Endothelial cell of umbilical vein (primary cell): ENCODE measurements around the gene ETS1. TPM values are rescaled to one million over a fixed set of nuclear protein-coding genes. Genes with fewer than 3 reads are reported as not detected.

Experiments used
- BruUV-seq: library from RNA; stranded (reverse); fragments of 400-500 nt; replicated peaks from 2 replicates; lab custom pipeline; 2021; lab: Mats Ljungman, UMichigan
- CTCF ChIA-PET: fragments of 300-600, 350-600 bp; sonication (Branson Sonifier 250); formaldehyde crosslinking; loops from one replicate; lab custom pipeline; 2021; ENCODE audit warnings: antibody characterized with exemption, inconsistent platforms; lab: Charles Lee
- POLR2A ChIA-PET: fragments of 300-600, 350-600 bp; sonication (Branson Sonifier 250); formaldehyde crosslinking; loops from one replicate; lab custom pipeline; 2021; ENCODE audit warnings: antibody characterized with exemption, inconsistent platforms; lab: Charles Lee
- DNase-seq: peaks from one replicate; pipeline ENCODE4 v3.0.0-alpha.2; 2011; ENCODE audit warnings: low read depth, low spot score
- FAIRE-seq: peaks from 2 replicates; lab custom pipeline; 2011; peaks lifted over from hg19 to GRCh38; lab: Jason Lieb, UNC
- H2AFZ ChIP-seq: 2 replicates; pipeline ENCODE4 v1.6.0; 2012; ENCODE audit warnings: low read depth, low read length, control low read depth, inconsistent platforms
- H3K27ac ChIP-seq: 2 replicates; pipeline ENCODE4 v1.5.1; 2011; ENCODE audit warnings: low read depth, mild to moderate bottlenecking, control low read depth, low read length, moderate library complexity; ENCODE audit not compliant: insufficient read depth
- H3K27me3 ChIP-seq, 2 experiments: 2 replicates each; pipeline versions ENCODE4 v1.6.0 to v1.6.1; 2011; ENCODE audit warnings: low read length in 2 of 2, mixed read lengths in 1 of 2; ENCODE audit not compliant: control insufficient read depth in 2 of 2, insufficient read depth in 2 of 2
- H3K36me3 ChIP-seq, 2 experiments: 2 replicates in 1 of 2; 3 replicates in 1 of 2; pipeline ENCODE4 v1.5.1; 2011; ENCODE audit warnings: low read length in 2 of 2, mild to moderate bottlenecking in 1 of 2, moderate library complexity in 1 of 2; ENCODE audit not compliant: control insufficient read depth in 2 of 2, insufficient read depth in 2 of 2; ENCODE audit errors: extremely low read depth in 1 of 2
- H3K4me1 ChIP-seq: 3 replicates; pipeline ENCODE4 v1.5.1; 2011; ENCODE audit warnings: mild to moderate bottlenecking, low read length; ENCODE audit not compliant: control insufficient read depth, insufficient read depth; ENCODE audit errors: extremely low read depth
- H3K4me2 ChIP-seq: 2 replicates; pipeline ENCODE4 v1.6.1; 2011; ENCODE audit warnings: low read length, control low read depth, mixed read lengths; ENCODE audit not compliant: insufficient read depth
- H3K4me3 ChIP-seq, 3 experiments: fragments of 200-600 bp in 1 of 3; sonication (generic), shearing (Covaris generic) in 1 of 3; replicated peaks in 1 of 3; 2 replicates each; pipeline ENCODE4 v1.5.1; 2011 to 2016; ENCODE audit warnings: control low read depth in 3 of 3, low read length in 3 of 3, mild to moderate bottlenecking in 2 of 3, inconsistent platforms in 1 of 3, low read depth in 1 of 3, moderate library complexity in 1 of 3; ENCODE audit not compliant: insufficient read depth in 1 of 3
- H3K79me2 ChIP-seq: 2 replicates; pipeline ENCODE4 v1.6.0; 2012; ENCODE audit warnings: low read length, inconsistent platforms; ENCODE audit not compliant: control insufficient read depth, insufficient read depth
- H3K9ac ChIP-seq: replicated peaks from 2 replicates; pipeline ENCODE3; 2011; ENCODE audit warnings: low read length, control low read depth; ENCODE audit not compliant: insufficient read depth; ENCODE audit errors: extremely low read depth
- H3K9me1 ChIP-seq: replicated peaks from 3 replicates; pipeline ENCODE4 v1.6.0; 2011; ENCODE audit warnings: mild to moderate bottlenecking, low read length; ENCODE audit not compliant: control insufficient read depth, insufficient read depth; ENCODE audit errors: extremely low read depth
- H3K9me3 ChIP-seq: replicated peaks from 2 replicates; pipeline ENCODE4 v1.5.1; 2012; ENCODE audit warnings: low read length, inconsistent platforms; ENCODE audit not compliant: control insufficient read depth, insufficient read depth
- H4K20me1 ChIP-seq: replicated peaks from 2 replicates; pipeline ENCODE3; 2011; ENCODE audit warnings: mild to moderate bottlenecking, low read length; ENCODE audit not compliant: control insufficient read depth, insufficient read depth; ENCODE audit errors: extremely low read depth
- EZH2 ChIP-seq: IDR thresholded peaks from 2 replicates; pipeline ENCODE4 v1.6.1; 2012; ENCODE audit warnings: borderline replicate concordance, low read depth, mild to moderate bottlenecking, moderate library complexity, low read length, inconsistent platforms; ENCODE audit not compliant: severe bottlenecking
- FOS ChIP-seq: IDR thresholded peaks from 2 replicates; pipeline ENCODE4 v1.6.1; 2011; ENCODE audit warnings: mild to moderate bottlenecking, low read length, moderate library complexity, borderline replicate concordance; ENCODE audit not compliant: insufficient read depth
- GATA2 ChIP-seq: IDR thresholded peaks from 2 replicates; pipeline ENCODE4 v1.7.0; 2011; ENCODE audit warnings: low read depth, mild to moderate bottlenecking, moderate library complexity, mixed read lengths, low read length; ENCODE audit not compliant: insufficient read length, insufficient read depth
- JUN ChIP-seq: IDR thresholded peaks from 2 replicates; pipeline ENCODE4 v1.6.1; 2011; ENCODE audit warnings: borderline replicate concordance, low read depth; ENCODE audit not compliant: insufficient read length, insufficient read depth
- MYC ChIP-seq: IDR thresholded peaks from one replicate; pipeline ENCODE4 v1.6.1; 2011; ENCODE audit warnings: mild to moderate bottlenecking, low read depth, low read length
- POLR2A ChIP-seq: IDR thresholded peaks from 2 replicates; pipeline ENCODE4 v1.6.1; 2012; ENCODE audit warnings: low read depth, mild to moderate bottlenecking, control low read depth, low read length
- POLR2AphosphoS5 ChIP-seq: IDR thresholded peaks from 2 replicates; pipeline ENCODE4 v1.6.1; 2012; ENCODE audit warnings: low read depth, mild to moderate bottlenecking, control low read depth, low read length, moderate library complexity; ENCODE audit not compliant: insufficient read depth
- dilution Hi-C: fragments of 300-500 bp; cut with MboI; formaldehyde crosslinking; loops from one replicate; pipeline ENCODE4 v1.15.0; 2019; ENCODE audit warnings: low sequenced_read_pairs; ENCODE audit not compliant: extremely low pct_ligation_motif_present
- intact Hi-C: fragments of 100-400 bp; cut with micrococcal nuclease; formaldehyde crosslinking; loops from one replicate; pipeline ENCODE4 v1.10.0; 2022
- polyA plus RNA-seq, 4 experiments: library from polyadenylated mRNA; depleted of rRNA in 3 of 4; stranded (reverse) in 3 of 4; unstranded in 1 of 4; fragments of >200 nt; gene quantifications; 2 replicates each; pipeline versions ENCODE4 v1.2.1 to v1.2.3, GENCODE V29; 2011 to 2012; ENCODE audit warnings: missing spikeins in 1 of 4
- total RNA-seq: library from RNA; stranded (reverse); gene quantifications from 2 replicates; pipeline ENCODE4 v1.2.3, GENCODE V29; 2021
- TF ChIP-seq, protein P1 (sequence below): IDR thresholded peaks from 2 replicates; pipeline ENCODE4 v1.6.1; 2011; ENCODE audit not compliant: insufficient read depth, insufficient read length
- TF ChIP-seq, protein P2 (sequence below), 2 donors: IDR thresholded peaks; 1 replicate in 1 of 2; 2 replicates in 1 of 2; pipeline ENCODE4 v1.5.1; 2011; ENCODE audit warnings: low read length in 2 of 2, mild to moderate bottlenecking in 2 of 2, moderate library complexity in 2 of 2, control low read depth in 1 of 2, inconsistent platforms in 1 of 2, low read depth in 1 of 2; ENCODE audit not compliant: insufficient read depth in 1 of 2; ENCODE audit errors: extremely low read depth in 1 of 2

Gene ETS1
- total and polyA plus RNA-seq, 2 donors (not counting 3 experiments of a cell fraction or from before 2014, with no cell fraction given), result 34.2 to 115 TPM

DNA sequence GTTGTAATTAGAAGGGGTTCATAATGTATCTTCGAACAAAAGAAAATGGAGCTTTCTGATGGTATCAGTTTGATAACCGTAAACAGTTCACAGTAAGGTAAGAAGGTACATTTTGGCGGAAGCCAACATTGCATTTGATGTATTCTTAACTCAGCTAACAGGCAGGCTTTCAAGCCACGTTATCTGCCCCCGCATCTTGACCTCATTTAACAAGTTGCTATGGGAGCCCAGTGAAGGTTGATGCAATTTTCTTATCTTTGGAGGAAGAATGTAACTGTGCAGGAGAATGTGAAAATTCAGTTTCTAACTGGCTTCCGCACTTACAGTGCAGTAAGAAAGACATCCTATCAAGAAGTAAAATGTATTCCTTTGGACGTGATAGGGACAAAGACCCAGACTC lies 110.6 kb downstream of the ETS1 start:
- peaks cover 26% of the 10 kb centered on the region for H3K4me1 ChIP-seq
- no peaks in the 10 kb centered on the region for H3K9me3 ChIP-seq
- dilution Hi-C loops, result no loop called here
- H3K9me1 ChIP-seq, result no peaks in the 10 kb centered on the region
- TF ChIP-seq, protein P1, sequence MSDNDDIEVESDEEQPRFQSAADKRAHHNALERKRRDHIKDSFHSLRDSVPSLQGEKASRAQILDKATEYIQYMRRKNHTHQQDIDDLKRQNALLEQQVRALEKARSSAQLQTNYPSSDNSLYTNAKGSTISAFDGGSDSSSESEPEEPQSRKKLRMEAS, result no peak
- TF ChIP-seq FOS, result no peak
- no peak for TF ChIP-seq GATA2
- TF ChIP-seq POLR2A, result no peak
- TF ChIP-seq POLR2AphosphoS5, result no peak
- no peak for TF ChIP-seq MYC
- no peak for TF ChIP-seq JUN
- no peak for TF ChIP-seq EZH2
- TF ChIP-seq, protein P2, sequence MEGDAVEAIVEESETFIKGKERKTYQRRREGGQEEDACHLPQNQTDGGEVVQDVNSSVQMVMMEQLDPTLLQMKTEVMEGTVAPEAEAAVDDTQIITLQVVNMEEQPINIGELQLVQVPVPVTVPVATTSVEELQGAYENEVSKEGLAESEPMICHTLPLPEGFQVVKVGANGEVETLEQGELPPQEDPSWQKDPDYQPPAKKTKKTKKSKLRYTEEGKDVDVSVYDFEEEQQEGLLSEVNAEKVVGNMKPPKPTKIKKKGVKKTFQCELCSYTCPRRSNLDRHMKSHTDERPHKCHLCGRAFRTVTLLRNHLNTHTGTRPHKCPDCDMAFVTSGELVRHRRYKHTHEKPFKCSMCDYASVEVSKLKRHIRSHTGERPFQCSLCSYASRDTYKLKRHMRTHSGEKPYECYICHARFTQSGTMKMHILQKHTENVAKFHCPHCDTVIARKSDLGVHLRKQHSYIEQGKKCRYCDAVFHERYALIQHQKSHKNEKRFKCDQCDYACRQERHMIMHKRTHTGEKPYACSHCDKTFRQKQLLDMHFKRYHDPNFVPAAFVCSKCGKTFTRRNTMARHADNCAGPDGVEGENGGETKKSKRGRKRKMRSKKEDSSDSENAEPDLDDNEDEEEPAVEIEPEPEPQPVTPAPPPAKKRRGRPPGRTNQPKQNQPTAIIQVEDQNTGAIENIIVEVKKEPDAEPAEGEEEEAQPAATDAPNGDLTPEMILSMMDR (IDR thresholded peaks at IDR 0.05; ENCODE audit: extremely low read depth in 1 of 2, insufficient read depth in 1 of 2, low read depth in 1 of 2, low read length in 2 of 2), result no peak
- no peak for FAIRE-seq
- H3K79me2 ChIP-seq, result peaks cover 30% of the 10 kb centered on the region
- CTCF ChIA-PET, result interaction anchor here (0.9 to 1.5 kb wide), 3 partner anchors 12 to 305 kb away, joined by 3 read pairs; no protein-coding TSS in a partner anchor
- H2AFZ ChIP-seq, result no peak overlapping the region
- no peaks in the 10 kb centered on the region for H4K20me1 ChIP-seq
- H3K36me3 ChIP-seq, result peaks cover 17 to 21% of the 10 kb centered on the region in 2 experiments
- H3K4me3 ChIP-seq, result no peak overlapping the region
- H3K4me2 ChIP-seq, result no peak overlapping the region
- POLR2A ChIA-PET, result interaction anchor here (0.6 kb wide), 1 partner anchor 45 kb away, joined by 3 read pairs; no protein-coding TSS in a partner anchor
- no peak for DNase-seq
- intact Hi-C loops, result loop anchor here (5.0 kb wide), 1 partner anchor 279 kb away; no protein-coding TSS in a partner anchor
- no peaks in the 10 kb centered on the region for H3K27me3 ChIP-seq
- no TSS peak for BruUV-seq
- H3K9ac ChIP-seq, result no peak overlapping the region
- H3K27ac ChIP-seq, result no peak overlapping the region
